GM19467 (cell line): Measurements from ENCODE around the gene PLXNB3.
"Not testable (repeated sequence)": the region's sequence is repeated elsewhere in the genome, so short reads cannot be mapped to it uniquely, and the experiment has no call there.

Source experiments
- ATAC-seq: cut with Tn5 transposase; IDR thresholded peaks from one replicate; pipeline ENCODE4 v1.9.1; 2021; ENCODE audit warnings: mild to moderate bottlenecking, moderate library complexity; ENCODE audit not compliant: unreplicated experiment

Gene PLXNB3

GRCh38 chrX:153732401-153732800 is 31.6 kb upstream of the PLXNB3 start:
- ATAC-seq = no peak

- ATAC-seq = no peak
Observed at GRCh38 chrX:153733651-153734240, 30.3 kb upstream of the PLXNB3 start.

- ATAC-seq = no peak
Observed at GRCh38 chrX:153734871-153735270, 29.2 kb upstream of the PLXNB3 start.

GRCh38 chrX:153735274-153735673 is 28.8 kb upstream of the PLXNB3 start:
- ATAC-seq = no peak

- no peak for ATAC-seq
Observed at GRCh38 chrX:153736071-153736820, 27.8 kb upstream of the PLXNB3 start.

GRCh38 chrX:153736871-153737441 is 27.1 kb upstream of the PLXNB3 start:
- no peak for ATAC-seq

- ATAC-seq = no peak
Observed at GRCh38 chrX:153738056-153738605, 25.9 kb upstream of the PLXNB3 start.

GRCh38 chrX:153739754-153740486 is 24.1 kb upstream of the PLXNB3 start:
- ATAC-seq = no peak

GRCh38 chrX:153740631-153741222 is 23.3 kb upstream of the PLXNB3 start:
- ATAC-seq = no peak

- ATAC-seq = no peak
Observed at GRCh38 chrX:153741446-153741845, 22.6 kb upstream of the PLXNB3 start.

- not testable (repeated sequence) for ATAC-seq
Observed at GRCh38 chrX:153742111-153742510, 21.9 kb upstream of the PLXNB3 start.

GRCh38 chrX:153742796-153743467 is 21.1 kb upstream of the PLXNB3 start:
- ATAC-seq = not testable (repeated sequence)

GRCh38 chrX:153743468-153744209 is 20.4 kb upstream of the PLXNB3 start:
- not testable (repeated sequence) for ATAC-seq

GRCh38 chrX:153744210-153745066 is 19.6 kb upstream of the PLXNB3 start:
- no peak for ATAC-seq

- not testable (repeated sequence) for ATAC-seq
Observed at GRCh38 chrX:153745067-153745433, 19.0 kb upstream of the PLXNB3 start.

- ATAC-seq = no peak
Observed at GRCh38 chrX:153746359-153746758, 17.7 kb upstream of the PLXNB3 start.

GRCh38 chrX:153746991-153747390 is 17.1 kb upstream of the PLXNB3 start:
- ATAC-seq = not testable (repeated sequence)

GRCh38 chrX:153749017-153749416 is 15.0 kb upstream of the PLXNB3 start:
- ATAC-seq = not testable (repeated sequence)
